Left ventricle myocardium inferior (tissue), 1 donor: ENCODE results near the gene JPT2. TPM values are rescaled to one million over a fixed set of nuclear protein-coding genes. Genes with fewer than 3 reads are reported as not detected.

Experiments
- DNase-seq: peaks from one replicate; pipeline ENCODE4 v3.0.0-alpha.2; 2020
- H3K27ac ChIP-seq: fragments of 200-600 bp; replicated peaks from 2 replicates; pipeline ENCODE4 v1.8.0; 2021
- H3K27me3 ChIP-seq: fragments of 200-600 bp; 2 replicates; pipeline ENCODE4 v1.8.0; 2021; ENCODE audit warnings: low read depth
- H3K36me3 ChIP-seq: fragments of 200-600 bp; 2 replicates; pipeline ENCODE4 v1.8.0; 2021
- H3K4me1 ChIP-seq: fragments of 200-600 bp; 2 replicates; pipeline ENCODE4 v1.8.0; 2021
- H3K4me3 ChIP-seq: fragments of 200-600 bp; 2 replicates; pipeline ENCODE4 v1.8.0; 2021; ENCODE audit warnings: mild to moderate bottlenecking, moderate library complexity
- H3K9me3 ChIP-seq: fragments of 200-600 bp; replicated peaks from 2 replicates; pipeline ENCODE4 v1.8.0; 2021
- CTCF ChIP-seq: fragments of 200-600 bp; IDR thresholded peaks from 2 replicates; pipeline ENCODE4 v1.8.0; 2021; ENCODE audit warnings: antibody characterized with exemption, mild to moderate bottlenecking, borderline replicate concordance
- intact Hi-C: fragments of 100-400 bp; cut with micrococcal nuclease; formaldehyde crosslinking; loops from one replicate; pipeline ENCODE4 v1.11.0; 2022
- total RNA-seq: library from RNA; stranded (reverse); fragmentation: NEBNext Ultra II Directional; extraction: Animal tissue kit (Norgen Biotek cat#: 25700); gene quantifications from one replicate; pipeline ENCODE4 v1.2.1, GENCODE V29; 2021
- donor health status: DM: no; HTN: yes; CAD: no; lungs with severe emphysema.

JPT2 gene
- total RNA-seq, 1 donor from 2014 or later: 30.6 TPM

- Histone ChIP-seq H3K9me3 (no peaks in the 10 kb centered on the region), H3K27ac (no peak overlapping the region), H3K36me3 (peaks cover 66% of the 10 kb centered on the region), H3K27me3 (no peaks in the 10 kb centered on the region), H3K4me1 (no peaks in the 10 kb centered on the region), H3K4me3 (no peak overlapping the region)
- TF ChIP-seq CTCF: no peak
- DNase-seq: no peak
- intact Hi-C loops: no loop called here
Observed at GRCh38 chr16:1744338-1744840, 66.3 kb downstream of the JPT2 start.

- intact Hi-C loops: no loop called here
Observed at GRCh38 chr16:1745181-1745899, 67.3 kb downstream of the JPT2 start.

GRCh38 chr16:1745900-1746692 lies 68.0 kb downstream of the JPT2 start:
- no peaks in the 10 kb centered on the region for H3K4me1 ChIP-seq
- no peaks in the 10 kb centered on the region for H3K9me3 ChIP-seq
- no peak for DNase-seq
- H3K4me3 ChIP-seq: no peak overlapping the region
- TF ChIP-seq CTCF: no peak
- no peak overlapping the region for H3K27ac ChIP-seq
- H3K27me3 ChIP-seq: no peaks in the 10 kb centered on the region
- intact Hi-C loops: no loop called here
- peaks cover 80% of the 10 kb centered on the region for H3K36me3 ChIP-seq

More at GRCh38 chr16:1745181-1745899, 67.3 kb downstream of the JPT2 start:
- no peak overlapping the region for H3K4me3 ChIP-seq
- H3K4me1 ChIP-seq: no peaks in the 10 kb centered on the region
- DNase-seq: no peak
- peaks cover 76% of the 10 kb centered on the region for H3K36me3 ChIP-seq
- TF ChIP-seq CTCF: no peak
- no peaks in the 10 kb centered on the region for H3K27me3 ChIP-seq
- H3K27ac ChIP-seq: no peak overlapping the region
- no peaks in the 10 kb centered on the region for H3K9me3 ChIP-seq

- Histone ChIP-seq H3K4me1 (no peaks in the 10 kb centered on the region), H3K4me3 (no peak overlapping the region)
- intact Hi-C loops: no loop called here
Observed at GRCh38 chr16:1746693-1747195, 68.7 kb downstream of the JPT2 start.

GRCh38 chr16:1747934-1748333 lies 69.9 kb downstream of the JPT2 start:
- Histone ChIP-seq H3K27me3 (no peaks in the 10 kb centered on the region), H3K4me3 (no peak overlapping the region), H3K36me3 (peaks cover 94% of the 10 kb centered on the region), H3K9me3 (no peaks in the 10 kb centered on the region), H3K27ac (no peak overlapping the region), H3K4me1 (no peaks in the 10 kb centered on the region)
- no peak for DNase-seq
- intact Hi-C loops: no loop called here
- no peak for TF ChIP-seq CTCF

More at GRCh38 chr16:1746693-1747195, 68.7 kb downstream of the JPT2 start:
- TF ChIP-seq CTCF: no peak
- H3K27ac ChIP-seq: no peak overlapping the region
- H3K27me3 ChIP-seq: no peaks in the 10 kb centered on the region
- H3K36me3 ChIP-seq: peaks cover 83% of the 10 kb centered on the region
- no peaks in the 10 kb centered on the region for H3K9me3 ChIP-seq
- DNase-seq: no peak
